CD4-positive, alpha-beta T cell treated with Interleukin-6 at 100 ng/mL for 8 hours (primary cell): ENCODE results near the gene PDPK1.
A peak's percentile ranks its signal among the peaks of the same experiment; 100 is the strongest.
"Not testable (repeated sequence)": the region's sequence is repeated elsewhere in the genome, so short reads cannot be mapped to it uniquely, and the experiment has no call there.

Experiments
- DNase-seq: peaks from one replicate; pipeline ENCODE4 v3.0.0-alpha.2; 2020; ENCODE audit warnings: mixed read lengths, low spot score

Gene PDPK1

DNA sequence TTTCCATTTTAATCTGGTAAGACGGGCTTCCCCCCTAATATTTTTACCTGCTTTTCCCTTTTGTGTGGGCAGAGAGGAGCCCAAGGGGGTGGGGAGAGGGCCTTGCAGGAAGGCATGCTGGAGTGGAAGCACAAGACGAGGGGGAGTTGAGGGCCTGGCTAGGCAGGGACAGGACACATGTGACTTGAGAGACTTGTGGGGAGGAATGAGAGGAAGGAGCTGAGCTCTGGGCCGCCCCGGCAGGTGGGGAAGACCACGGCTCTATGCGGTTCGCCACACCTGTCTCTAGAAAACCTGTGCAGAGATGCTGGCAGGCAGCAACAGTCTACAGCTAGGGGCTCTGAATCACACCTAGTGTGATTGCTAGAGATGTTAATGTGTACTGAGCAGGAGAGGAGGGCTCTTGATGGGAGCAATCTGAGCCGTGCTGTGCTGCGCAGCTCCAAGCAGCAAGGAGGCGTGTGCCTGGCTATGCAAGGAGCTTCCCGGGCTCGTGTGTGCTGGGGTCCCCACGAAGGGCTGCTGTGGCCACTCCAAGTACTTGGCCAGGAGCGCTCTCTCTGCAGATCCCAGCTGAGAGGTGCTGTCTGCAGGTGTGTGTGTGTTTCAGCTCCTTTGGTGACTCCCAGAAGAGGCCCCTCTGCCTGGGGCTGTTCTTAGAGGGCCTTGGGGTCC is 50.2 kb downstream of the PDPK1 start:
- DNase-seq, result no peak

DNA sequence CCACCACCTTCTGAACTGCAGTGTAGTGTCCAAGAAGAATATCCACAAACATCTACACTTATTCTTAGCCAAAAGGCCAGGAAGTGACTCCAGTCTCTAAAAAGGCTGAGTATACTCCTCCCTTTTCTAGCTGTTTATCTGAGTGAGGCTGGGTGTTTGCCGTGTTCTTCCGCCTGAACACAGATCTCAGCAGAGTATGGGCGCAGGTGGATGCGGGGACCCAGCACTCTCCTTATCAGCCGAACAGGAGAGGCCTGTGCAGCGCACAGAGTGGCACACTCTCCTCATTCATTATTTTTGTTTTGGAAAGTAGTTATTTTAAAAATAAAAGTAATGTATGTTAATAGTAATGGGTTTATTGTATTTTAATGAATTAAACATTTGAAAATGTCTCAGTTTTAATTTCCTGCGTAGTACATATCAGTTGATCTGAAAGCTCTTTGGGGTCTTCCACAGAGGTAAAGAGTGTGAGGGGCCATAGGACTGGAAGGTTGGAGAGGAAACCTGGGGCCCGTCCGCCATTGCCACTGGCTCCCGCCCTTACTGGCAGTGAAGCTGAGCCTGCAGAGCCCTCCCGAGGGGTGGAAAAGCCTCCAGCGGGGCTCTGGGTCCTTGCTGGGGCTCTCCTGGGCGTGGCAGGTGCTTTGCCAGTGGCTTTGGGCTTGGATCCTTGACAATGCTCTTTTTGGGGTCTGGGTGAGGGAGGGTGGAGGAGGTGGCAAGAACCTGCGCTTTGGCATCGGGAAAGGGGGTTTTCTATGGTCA is 53.8 kb downstream of the PDPK1 start:
- DNase-seq, result no peak

DNA sequence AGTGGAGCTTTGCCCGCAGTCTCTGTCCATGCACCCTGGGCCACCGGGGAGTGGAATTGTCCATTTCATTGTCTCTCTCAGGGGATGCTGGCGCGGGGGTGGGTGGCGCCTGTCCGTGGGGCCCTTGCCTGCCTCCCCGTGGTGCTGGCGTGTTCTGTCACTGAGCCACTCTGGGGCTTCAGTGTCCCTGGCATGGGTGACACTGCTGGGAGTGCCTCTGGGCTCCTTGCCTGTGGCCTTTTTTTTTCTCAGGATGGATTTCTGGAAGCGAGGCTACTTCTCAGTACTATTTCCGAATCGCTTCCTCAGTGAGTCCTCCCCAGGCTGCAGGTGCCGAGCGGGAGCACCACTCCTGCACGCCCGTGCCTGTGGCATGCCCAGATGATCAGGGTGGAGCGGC is 55.0 kb downstream of the PDPK1 start:
- DNase-seq, result no peak

DNA sequence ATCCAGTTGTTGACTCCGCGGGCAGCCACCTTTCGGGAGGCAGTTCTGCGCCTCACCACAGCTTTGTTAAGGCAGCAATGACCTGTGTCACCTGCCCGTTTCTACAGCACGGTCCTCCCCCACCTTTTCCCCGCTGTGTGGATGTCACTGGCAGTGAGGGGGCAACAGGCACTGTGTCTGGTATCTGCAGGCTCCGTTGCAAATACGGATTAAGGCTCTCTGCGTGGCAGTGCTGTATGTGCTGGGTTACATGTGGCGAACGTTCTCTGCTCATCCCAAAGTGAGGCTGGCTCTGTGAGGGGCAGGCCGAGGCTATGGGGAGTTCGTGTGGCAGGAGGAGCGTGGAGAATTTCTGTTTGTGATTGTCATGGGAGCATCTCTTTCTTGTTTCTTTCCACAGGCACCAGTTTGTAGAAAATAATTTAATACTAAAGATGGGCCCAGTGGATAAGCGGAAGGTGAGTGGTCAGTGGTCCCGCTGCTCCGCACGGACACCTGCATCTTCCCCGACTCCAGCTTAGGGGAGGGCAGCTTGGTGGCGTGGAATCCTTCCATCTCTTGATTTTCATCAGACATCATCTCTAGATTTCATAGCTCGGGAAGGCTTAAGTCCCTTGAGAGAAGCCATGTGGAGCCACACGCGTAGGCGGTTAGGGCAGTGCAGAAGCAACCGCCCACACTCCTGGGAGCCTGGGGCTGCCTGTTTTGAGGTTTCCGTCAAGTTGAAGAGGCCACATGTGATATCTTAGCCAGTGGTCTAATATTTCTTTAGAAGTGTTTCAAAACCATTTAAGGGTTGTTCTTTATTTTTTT is 57.8 kb downstream of the PDPK1 start:
- no peak for DNase-seq

DNA sequence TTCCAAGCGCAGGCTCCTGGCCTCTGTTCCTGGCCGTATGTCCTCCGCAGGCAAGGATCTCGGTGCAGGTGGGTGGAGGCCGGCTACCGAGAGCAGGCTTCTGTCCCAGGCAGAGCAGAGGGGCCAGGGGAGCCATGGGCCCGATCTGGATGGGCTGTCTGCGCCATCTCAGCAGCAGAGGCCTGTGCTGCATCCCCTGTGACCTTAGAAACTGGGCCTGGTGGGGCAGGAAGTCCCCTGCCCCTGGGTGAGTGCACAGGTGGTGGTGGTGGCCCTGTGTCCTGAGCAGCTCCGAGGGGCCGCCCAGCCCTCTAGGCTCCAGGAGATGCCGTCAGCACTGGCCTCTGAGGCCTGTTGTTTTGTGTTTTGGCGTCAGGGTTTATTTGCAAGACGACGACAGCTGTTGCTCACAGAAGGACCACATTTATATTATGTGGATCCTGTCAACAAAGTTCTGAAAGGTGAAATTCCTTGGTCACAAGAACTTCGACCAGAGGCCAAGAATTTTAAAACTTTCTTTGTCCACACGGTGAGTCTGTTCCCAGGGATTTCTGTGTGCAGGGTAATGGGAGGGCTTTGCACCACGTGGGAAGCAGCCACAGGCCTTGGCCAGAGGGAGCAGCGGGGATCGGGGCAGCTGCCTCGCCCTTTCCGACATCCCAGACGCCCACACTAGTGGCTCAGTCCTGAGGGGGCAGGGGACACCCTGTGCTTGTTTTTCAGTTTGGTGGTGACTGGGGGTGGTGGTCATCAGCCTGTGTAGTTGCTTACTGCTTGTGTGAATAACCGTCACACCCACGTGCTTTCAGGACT is 59.1 kb downstream of the PDPK1 start:
- no peak for DNase-seq

DNA sequence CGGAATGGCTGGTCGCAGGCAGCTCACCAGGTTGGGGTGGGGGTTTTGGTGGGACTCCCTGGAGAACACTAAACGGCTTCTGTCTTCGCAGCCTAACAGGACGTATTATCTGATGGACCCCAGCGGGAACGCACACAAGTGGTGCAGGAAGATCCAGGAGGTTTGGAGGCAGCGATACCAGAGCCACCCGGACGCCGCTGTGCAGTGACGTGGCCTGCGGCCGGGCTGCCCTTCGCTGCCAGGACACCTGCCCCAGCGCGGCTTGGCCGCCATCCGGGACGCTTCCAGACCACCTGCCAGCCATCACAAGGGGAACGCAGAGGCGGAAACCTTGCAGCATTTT is 59.7 kb downstream of the PDPK1 start:
- no peak for DNase-seq

DNA sequence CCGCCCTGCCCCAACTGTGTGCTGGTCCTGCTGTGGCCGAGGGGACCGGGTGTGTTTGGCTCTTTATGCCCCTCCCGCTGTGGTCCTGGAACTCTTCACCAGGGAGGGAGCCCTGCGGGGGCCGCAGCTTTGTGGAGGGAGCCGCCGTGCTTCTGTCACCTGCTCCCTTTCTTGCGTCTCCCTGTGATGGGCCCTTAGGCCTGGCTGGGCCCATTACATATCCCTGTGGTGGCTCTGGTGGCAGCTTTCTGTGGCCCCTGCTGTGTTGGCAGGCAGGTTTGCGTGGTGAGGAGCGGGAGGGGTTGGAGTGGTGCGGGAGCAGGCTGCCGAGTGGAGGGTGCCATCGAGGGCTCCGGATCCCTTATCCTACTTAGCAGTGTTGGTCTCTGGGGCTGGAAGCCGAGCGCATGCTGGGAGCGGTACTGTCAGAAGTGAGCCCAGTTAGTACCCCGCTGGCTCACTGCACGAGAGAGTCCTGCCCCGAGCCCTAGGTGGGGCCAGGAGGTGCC is 60.4 kb downstream of the PDPK1 start:
- no peak for DNase-seq

DNA sequence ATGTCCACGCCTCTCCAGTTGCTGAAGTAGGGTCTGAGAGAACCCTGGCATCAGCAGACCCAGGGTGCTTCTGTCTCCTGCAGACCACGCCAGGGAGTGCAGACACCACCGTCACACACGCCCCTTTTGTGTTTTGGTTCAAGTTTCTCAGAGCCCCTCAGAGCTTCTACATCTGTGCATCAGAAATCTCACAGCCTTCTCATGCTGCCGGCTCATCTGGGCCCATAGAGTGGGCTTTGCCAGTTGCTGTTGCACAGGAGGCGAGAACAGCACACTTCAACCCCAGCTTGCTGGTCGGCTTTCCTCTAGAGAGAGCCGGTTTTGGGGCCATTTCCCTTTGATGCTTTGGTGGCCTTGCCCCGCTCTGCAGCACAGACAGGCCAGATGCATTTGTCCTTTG is 60.9 kb downstream of the PDPK1 start:
- DNase-seq, result no peak

DNA sequence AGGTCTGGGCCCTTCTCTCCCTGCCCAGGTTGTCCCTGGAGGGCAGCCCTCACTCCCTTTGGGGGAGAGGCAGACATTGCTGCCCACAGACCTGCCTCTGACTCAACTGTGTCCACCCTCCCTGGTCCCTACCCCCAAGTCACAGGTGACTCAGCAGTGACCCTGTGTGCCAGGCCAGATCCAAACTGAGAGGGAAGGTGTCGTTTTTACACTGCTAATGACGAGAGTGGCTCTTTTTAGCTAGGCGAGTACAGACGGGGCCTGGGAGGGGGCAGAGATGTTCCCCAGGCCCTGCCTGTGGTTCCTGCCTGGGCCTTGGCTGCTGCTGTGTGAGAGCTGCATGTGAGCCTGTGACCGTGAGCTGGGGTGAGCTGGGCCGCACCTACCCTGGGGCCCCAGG is 61.3 kb downstream of the PDPK1 start:
- not testable (repeated sequence) for DNase-seq

DNA sequence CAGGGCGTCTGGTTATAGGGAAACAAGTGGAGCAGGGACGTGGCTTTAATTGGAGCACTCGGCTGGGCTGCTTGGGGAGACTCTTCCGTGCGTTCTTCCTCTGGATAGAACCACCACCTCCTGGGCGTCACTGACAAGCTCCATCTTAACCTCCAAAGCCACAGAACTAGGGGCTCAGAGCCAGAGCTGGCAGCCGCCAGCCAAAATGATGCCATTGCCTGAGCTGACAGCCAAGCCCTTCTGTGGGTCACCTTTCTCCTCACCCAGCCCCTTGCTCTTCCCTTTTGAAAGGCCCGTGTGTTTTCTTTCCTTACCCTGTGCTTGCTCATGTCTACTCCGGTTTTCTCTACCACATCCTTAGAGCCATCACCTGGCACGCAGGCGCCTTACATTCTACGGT is 62.0 kb downstream of the PDPK1 start:
- not testable (repeated sequence) for DNase-seq

DNA sequence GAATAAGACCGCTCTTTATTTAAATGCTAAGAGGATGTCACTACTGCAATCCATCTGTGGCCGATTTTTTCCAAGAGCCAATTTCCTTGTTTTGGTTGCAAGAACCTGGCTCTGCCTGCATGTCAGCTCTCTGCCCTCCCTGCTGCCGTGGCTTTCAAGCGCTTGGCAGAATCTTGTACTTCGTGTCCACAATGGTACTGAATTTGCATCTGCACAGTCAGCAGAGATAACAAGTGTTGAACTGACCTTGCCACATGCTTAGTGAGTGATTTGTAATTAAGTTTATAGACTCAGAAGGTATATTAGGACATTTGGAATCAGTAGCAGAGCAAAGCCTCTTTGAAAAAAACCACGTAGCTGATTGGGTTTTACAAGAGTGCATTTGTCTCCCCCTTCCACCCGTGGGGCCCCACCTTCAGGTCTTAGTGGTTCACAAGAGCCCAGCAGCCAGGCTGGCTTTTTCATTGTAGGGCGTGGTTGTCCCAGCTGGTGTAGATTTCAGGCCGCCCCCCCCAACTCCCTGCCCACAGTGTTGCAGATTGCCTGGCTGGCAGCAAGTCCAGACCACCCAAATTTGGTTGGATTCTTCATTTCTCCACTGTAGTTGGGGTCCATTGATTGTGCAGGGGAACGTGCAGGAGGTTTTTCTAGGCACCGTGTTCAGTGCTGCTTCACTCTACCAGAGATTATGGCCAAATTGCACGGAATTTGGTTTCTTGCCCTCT is 63.6 kb downstream of the PDPK1 start:
- DNase-seq, result not testable (repeated sequence)

DNA sequence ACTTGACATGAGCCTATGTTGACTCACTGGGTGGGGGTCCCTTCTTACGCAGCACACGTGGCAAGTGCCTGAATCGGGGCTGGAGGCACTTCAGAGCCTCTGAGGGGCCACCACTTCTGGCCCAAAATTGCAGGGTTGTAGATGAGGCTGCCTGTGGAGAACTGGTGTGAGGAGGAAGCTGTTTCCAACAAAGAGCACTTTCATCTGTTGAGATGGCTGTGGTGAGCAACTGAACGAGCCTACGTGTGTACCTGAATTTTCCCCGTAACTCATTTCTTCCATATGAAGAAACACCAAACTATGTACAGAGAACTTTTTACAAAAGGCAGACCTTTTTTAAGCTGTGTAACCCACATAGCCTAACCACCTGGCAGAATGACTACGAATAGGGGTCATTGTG is 64.4 kb downstream of the PDPK1 start:
- not testable (repeated sequence) for DNase-seq

DNA sequence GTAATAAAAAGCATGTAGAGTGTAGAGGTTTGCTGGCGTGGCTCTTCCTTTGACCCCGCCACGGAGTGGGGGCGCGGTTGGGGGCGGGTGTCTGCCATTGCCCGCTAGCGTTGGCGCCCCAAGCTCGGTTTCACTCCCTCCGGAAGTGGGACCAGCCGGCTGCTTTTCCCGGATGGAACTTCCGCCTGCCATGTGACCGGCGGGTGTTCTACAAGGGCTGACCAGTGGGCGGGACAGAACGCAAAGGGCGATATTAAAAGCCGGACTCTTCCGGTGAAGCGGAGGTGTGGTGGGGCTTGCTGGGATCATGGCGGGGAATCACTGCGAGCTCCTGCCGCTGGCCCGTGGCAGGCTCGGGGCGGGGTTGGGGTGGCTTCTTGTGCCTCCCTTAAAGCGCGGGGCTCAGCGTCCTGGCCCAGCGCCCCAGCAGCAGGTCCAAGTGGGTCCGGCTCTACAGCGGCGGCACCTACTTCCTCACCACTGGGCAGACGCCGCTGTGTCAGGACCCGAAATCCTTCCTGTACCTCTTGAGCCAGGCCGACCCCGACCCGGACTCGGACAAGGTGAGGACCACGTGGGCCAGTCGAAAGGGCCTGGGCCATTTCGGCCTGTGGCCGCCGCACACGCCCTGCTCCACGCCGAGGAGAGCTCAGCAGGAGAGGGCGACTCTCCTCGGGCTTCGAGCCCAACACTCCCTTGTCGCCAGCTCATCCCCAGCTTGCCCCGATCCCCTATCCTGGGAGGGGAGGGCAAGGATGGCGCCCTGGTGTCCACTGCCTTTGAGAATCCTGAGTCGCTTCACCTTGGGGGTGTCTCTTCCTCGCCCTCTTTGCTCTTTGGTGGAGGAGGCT is 65.6 kb downstream of the PDPK1 start:
- peak; percentile 65 for DNase-seq

DNA sequence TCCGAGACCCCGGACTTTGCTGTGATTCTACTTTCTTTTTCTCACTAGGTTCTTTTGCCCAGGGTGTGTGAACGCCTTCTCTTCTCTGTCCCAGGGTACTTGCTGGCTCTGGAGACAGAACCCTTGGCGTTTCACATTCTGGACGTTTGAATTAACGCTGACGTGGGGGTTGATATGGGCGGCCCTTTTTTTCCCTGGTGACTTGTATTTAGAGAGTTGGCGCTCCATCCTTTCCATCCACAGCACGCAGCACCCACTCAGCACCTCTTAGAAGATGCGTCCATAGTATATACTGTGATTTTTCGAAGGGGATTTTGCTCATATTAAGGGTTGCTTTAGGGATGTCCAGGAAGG is 66.2 kb downstream of the PDPK1 start:
- DNase-seq, result not testable (repeated sequence)

DNA sequence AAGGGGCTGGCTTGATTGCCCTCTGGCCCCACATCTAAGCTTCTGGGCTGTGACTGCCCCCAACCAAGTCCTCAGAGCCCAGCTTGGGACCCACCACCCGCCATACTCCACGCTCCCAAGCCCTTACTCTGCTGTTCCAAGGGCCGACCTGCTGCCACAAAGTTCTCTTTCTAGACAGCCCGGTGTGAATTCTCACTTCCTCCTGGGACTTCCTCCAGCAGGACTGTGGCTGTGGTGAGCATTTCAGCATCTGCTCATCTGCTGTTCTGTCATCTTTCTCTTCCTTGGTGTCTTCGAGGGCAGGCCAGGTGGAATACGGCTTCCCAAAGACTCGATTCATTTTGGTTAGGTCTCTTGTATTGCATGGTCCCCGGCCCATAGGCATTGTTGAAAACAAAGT is 69.0 kb downstream of the PDPK1 start:
- not testable (repeated sequence) for DNase-seq

DNA sequence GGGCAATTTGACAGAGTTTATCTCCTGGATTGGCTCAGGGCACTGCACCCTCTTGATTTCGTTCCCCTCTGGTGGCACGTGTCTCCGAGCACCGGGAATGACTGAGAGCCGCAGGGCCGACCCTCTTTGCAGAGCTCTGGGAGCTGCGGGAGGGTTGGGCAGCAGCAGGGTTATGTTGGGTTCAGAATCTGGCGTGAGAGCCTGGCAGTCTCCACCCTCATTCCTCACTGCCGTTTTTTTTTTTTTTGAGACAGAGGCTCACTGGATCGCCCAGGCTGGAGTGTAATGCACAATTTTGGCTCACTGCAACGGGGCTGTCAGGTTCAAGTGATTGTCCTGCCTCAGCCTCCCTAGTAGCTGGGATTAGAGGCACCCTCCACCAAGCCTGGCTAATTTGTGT is 71.5 kb downstream of the PDPK1 start:
- not testable (repeated sequence) for DNase-seq

DNA sequence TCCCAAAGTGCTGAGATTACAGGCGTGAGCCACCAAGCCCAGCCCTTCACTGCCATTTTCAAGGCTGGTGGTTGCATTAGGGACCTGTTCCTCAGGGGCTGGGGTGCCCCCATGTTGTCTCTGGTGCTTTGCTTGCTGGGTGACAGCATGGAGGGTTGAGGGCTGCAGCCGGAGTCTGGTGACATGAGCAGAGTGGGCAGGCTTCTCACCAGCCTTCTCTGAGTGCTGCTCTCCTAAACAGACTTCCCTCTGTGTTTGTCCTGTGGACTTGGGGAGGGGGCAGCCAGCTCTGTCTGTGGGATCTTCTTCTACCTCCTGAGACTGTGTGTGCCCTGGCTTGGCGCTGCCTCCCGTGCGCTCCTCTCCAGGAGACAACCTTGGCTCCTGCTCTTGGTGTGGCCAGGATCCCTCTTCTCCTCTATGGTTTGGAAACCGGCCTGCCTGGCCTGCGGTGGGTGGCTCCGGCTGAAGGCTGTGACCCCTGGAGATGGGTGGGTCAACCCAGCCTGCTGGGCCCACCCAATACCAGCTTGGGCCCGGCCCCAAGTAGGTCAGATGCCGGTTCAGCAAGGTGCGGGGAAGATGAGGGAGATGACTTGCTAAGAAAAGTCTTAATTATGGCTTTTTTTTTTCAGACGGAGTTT is 72.1 kb downstream of the PDPK1 start:
- DNase-seq, result no peak

DNA sequence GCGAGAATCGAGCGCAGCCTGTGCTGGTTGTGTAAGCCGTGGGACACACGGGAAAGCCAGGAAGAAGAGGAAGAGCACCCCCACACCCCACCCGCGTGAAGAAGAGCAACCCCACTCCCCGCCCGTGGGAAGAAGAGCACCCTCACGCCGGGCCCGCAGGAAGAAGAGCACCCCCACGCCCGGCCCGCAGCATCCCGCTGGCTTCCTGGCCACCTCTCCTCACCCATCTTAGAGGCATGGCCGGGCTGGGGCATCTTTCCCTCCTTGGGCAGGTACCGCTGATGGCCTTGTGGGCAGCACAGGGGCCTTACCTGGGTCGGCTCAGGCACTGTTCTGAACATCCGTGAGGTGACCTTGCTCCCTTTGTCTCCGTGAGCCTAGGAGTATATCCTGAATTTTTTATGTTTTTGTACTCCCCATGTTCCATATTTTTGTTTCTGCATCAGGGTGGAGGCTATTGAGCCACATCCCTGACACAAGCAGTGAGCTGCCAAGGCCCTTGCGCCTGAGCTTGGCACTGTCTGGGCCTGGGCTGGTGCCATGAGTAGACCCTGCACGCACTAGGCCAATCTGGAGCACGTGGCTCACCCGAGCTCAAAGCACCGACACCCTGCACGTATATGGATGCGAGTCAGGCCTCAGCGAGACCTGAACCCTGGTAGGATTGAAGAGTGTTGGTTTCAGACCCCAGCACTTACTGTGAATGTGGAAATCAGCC is 73.1 kb downstream of the PDPK1 start:
- DNase-seq, result no peak

DNA sequence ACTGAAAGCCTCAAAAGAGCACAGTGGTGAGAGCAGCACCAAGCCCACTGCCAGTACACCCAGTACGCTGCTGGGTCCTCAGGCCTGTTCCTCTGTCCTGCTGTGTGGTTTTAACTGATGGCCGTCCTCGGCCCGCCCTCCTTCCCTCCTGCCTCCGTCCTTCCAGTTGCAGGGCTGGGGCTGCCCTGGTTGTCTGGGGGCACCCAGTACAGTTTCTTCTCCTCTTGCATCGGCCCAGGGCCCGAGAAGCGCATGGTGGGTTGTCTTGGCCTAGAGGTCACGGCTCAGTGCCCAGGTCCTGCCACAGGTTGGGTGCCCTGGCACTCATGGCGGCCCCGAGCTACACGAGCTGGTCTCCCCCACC is 73.7 kb downstream of the PDPK1 start:
- DNase-seq, result no peak
